Left cardiac atrium (tissue), 4 donors: ENCODE data around the gene NLRC5. TPM values are rescaled to one million over a fixed set of nuclear protein-coding genes. Genes with fewer than 3 reads are reported as not detected.

Experiments used
- ATAC-seq, 2 donors: fragments of 200-7000 bp; cut with Tn5 transposase; one replicate each; pipeline ENCODE4 v1.9.1; 2020; ENCODE audit warnings: mild to moderate bottlenecking in 2 of 2, moderate library complexity in 2 of 2
- DNase-seq: peaks from one replicate; pipeline ENCODE4 v3.0.0-alpha.2; 2020
- intact Hi-C, 2 donors: fragments of 100-400 bp; cut with DNase I; formaldehyde crosslinking; loops; one replicate each; pipeline versions ENCODE4 v1.14.1 to v1.15.1; 2022 to 2023
- total RNA-seq, 2 donors: library from RNA; stranded (reverse); fragmentation: NEBNext Ultra II Directional; extraction: Animal tissue kit (Norgen Biotek cat#: 25700); gene quantifications; one replicate each; pipeline ENCODE4 v1.2.1, GENCODE V29; 2021
- donor health status: DM: no; HTN: yes; CAD: no.
- donor health status: DM: no; HTN: yes; CAD: no; lungs with severe emphysema.
- donor health status: DM: yes; HTN: yes; CAD: no.
- donor health status: Dilated cardiomyopathy.

The NLRC5 gene
- total RNA-seq, 2 donors from 2014 or later: 14.2 to 31.5 TPM

DNA sequence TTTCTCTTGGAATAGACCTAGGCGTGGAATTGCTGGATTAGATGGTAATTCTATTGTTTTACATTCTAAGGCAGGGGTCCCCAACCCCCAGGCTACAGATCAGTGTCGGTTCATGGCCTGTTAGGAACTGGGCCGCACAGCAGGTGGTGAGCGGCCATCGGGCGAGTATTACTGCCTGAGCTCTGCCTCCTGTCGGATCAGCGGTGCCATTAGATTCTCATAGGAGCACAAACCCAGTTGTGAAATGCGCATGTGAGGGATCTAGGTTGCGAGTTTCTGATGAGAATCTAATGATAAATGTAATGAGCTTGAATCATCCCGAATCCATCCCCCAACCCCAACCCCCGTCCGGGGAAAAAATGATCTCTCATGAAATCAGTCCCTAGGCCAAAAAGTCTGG is 23.0 kb downstream of the NLRC5 start:
- intact Hi-C loops: no loop called here
- DNase-seq (no peak), ATAC-seq (no peak)

GRCh38 chr16:57013229-57013628 is 23.9 kb downstream of the NLRC5 start:
- intact Hi-C loops: no loop called here
- no peak for ATAC-seq
- no peak for DNase-seq

GRCh38 chr16:57013902-57014301 is 24.5 kb downstream of the NLRC5 start:
- intact Hi-C loops: no loop called here
- no peak for ATAC-seq
- DNase-seq: no peak

- DNase-seq (no peak), ATAC-seq (no peak)
- intact Hi-C loops: no loop called here
These were observed 26.9 kb downstream of the NLRC5 start for GRCh38 chr16:57016301-57016700.

DNA sequence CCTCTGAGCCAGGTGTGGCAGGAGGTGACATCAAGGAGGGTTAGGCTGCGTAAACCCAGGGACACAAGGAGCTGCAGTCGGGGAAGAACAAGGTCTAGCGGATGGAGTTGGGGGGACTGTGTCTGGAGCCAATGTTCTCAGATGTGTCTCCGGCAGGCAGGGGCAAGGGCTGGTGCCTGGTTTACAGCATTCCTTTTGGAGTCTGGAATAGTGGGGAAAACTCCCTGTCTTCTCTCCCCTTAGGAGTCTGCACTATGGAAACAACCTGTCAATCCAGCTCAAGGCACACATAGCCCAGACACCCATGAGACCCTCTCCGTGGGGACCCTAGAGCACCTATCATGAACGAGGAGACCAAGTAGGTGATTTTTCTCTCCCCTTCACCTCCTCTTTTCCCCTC is 27.5 kb downstream of the NLRC5 start:
- DNase-seq: no peak
- intact Hi-C loops: no loop called here
- no peak for ATAC-seq

DNA sequence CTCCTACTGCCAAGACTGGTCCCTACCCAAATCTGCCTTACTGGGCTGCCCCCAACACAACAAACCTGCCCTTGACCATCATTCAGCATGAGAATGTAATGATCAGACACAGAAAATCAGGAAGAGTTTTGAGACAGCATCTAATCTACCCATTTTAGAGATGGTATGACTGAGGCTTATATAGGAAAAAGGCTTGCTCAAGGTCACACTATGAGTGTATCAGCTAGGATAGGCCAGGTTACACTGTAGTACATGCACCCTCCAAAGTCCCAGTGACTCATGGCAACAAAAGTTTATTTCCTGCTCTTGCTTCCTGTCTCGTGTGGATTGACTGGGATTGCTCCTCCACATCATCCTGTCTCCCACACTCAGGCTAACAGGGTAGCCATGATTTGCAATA is 27.9 kb downstream of the NLRC5 start:
- ATAC-seq: no peak
- DNase-seq: no peak
- intact Hi-C loops: no loop called here

GRCh38 chr16:57019746-57020145 is 30.4 kb downstream of the NLRC5 start:
- intact Hi-C loops: no loop called here
- no peak for DNase-seq
- ATAC-seq: no peak

DNA sequence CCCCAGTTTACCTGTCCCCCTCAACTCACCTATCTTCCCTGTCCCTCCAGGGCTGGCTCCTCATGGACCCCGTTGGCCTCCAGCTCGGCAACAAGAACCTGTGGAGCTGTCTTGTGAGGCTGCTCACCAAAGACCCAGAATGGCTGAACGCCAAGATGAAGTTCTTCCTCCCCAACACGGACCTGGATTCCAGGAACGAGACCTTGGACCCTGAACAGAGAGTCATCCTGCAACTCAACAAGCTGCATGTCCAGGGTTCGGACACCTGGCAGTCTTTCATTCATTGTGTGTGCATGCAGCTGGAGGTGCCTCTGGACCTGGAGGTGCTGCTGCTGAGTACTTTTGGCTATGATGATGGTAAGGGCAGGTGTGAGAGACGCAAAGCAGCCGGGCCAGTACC is 31.3 kb downstream of the NLRC5 start:
- DNase-seq: no peak
- intact Hi-C loops: no loop called here
- ATAC-seq: no peak

- intact Hi-C loops: no loop called here
- ATAC-seq (no peak), DNase-seq (no peak)
These were observed 32.4 kb downstream of the NLRC5 start for GRCh38 chr16:57021757-57022156.

DNA sequence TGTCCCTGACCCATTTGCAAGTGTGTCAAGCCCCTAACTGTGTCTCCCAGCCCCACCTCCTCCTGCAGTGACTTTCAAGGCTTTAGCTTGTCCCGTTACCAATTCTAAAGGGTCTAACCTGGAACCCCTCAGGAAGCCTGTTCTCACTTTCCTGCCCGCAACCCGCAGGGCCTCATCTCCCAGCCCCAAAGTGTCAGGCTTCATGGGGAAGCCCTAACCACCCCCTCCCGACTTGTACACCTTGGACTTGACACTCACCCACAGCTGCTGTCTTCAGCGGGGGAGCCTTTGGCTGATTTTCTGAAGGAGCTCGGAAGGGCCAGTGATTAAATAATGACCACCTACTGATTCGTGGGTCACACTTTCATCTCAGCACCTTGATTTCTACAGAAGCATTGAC is 33.1 kb downstream of the NLRC5 start:
- no peak for ATAC-seq
- intact Hi-C loops: no loop called here
- no peak for DNase-seq

- no peak for DNase-seq
- ATAC-seq: no peak
- intact Hi-C loops: no loop called here
These were observed 34.3 kb downstream of the NLRC5 start for GRCh38 chr16:57023541-57024249.

DNA sequence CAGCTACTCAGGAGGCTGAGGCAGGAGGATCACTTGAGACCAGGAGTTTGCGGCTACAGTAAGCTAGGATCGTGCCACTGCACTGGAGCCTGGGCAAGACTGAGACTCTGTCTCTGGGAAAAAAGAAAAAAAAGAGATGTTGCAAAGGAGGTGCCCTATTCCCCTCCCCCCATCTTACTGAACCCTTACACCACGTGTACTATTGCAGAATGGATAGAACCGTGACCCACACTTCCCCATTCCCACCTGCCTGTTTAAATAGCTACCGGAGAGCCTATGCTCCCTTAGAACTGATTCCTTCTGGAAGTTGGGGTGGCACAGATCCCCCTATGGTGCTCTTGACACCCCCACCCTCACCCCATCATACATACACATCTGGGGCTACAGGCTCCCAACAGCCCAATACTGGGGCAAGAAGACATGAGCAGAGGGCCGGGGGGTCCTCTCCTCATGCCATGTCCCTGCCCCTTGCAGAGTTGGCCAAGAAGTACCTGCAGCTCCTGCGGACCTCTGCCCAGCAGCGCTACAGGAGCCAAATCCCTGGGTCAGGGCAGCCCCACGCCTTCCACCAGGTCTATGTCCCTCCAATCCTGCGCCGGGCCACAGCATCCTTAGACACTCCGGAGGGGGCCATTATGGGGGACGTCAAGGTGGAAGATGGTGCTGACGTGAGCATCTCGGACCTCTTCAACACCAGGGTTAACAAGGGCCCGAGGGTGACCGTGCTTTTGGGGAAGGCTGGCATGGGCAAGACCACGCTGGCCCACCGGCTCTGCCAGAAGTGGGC is 35.7 kb downstream of the NLRC5 start:
- no peak for ATAC-seq
- no peak for DNase-seq
- intact Hi-C loops: no loop called here

- intact Hi-C loops: no loop called here
- DNase-seq: no peak
- no peak for ATAC-seq
These were observed 36.8 kb downstream of the NLRC5 start for GRCh38 chr16:57025941-57026777.

DNA sequence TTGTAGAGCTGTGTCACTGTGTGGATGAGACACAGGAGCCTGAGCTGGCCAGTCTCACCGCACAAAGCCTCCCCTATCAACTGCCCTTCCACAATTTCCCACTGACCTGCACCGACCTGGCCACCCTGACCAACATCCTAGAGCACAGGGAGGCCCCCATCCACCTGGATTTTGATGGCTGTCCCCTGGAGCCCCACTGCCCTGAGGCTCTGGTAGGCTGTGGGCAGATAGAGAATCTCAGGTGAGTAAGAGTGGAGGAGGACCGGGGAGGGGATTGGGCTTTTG is 37.4 kb downstream of the NLRC5 start:
- ATAC-seq (no peak), DNase-seq (no peak)
- intact Hi-C loops: no loop called here

DNA sequence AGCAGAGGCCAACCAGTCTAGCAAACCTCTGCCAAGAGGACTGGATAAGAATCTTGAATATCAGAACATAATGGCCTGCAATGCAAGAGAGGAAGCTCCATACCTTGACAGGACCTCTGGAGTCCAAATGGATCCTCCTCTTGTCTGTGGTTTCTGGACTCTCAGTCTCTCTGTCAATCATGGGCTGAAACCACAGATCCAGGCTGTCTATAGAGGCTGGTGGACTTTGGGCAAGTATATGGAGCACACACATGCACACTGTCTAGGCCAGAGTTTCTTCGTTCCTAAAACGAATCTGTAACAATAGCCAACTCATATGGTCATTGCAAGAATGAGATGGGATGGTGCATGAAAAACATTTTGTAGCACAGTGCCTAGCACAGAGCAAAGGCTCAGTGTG is 37.7 kb downstream of the NLRC5 start:
- no peak for DNase-seq
- intact Hi-C loops: no loop called here
- no peak for ATAC-seq

DNA sequence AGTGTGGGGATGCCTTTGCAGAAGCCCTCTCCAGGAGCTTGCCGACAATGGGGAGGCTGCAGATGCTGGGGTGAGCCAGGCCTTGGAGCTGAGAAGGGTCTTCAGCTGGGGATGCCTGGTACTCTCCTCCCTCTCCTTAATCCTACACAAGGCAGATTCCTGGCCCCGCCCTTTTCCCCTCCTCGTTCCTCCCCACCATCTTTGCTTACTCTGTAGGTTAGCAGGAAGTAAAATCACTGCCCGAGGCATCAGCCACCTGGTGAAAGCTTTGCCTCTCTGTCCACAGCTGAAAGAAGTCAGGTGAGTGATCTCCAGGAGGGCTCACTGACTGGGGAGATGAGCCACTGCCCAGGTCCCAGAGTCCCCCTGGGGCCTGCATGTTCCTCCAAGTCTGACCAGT is 38.7 kb downstream of the NLRC5 start:
- ATAC-seq (no peak), DNase-seq (no peak)
- intact Hi-C loops: no loop called here

DNA sequence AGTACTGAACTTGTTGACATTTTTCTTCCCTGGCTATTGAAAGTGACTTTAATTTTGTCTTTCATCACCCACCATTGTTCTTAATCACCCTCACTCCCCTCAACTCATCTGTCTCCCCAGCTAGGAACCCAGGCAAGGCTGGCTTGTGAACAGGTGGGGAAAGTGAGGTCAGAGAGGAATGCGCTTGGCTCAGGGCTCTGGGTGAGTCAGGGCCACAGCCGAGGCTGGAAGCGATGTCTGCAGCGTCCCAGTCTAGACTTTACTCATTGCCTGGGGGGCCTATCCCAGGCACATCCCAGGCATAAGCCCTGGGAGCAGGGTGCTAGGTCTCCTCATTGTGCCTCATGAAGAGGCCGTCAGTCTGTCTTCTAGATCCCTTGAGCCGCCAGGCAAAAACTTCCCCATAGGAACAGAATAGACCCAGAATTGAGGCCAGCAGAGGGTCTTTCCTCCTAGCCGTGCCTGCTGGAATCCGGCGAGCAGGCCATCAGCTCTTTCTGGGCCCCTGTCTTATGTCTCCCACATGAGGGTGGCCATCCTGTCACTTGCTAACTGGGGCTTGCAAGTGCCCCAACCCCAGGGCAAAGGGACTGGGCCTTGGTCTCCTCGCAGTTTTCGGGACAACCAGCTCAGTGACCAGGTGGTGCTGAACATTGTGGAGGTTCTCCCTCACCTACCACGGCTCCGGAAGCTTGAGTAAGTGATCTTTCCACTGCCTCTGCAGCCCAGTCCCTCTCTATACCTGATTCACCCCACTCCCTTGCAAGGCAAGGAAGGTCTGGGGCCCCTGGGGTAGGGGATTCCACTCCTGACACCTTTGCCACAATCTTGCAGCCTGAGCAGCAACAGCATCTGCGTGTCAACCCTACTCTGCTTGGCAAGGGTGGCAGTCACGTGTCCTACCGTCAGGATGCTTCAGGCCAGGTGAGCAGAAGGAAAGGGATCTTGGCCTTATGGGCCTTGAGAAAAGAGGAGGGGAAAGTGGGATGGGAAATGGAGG is 40.1 kb downstream of the NLRC5 start:
- intact Hi-C loops: no loop called here
- no peak for DNase-seq
- peak in 1 of 2 donors; percentile 32 for ATAC-seq

GRCh38 chr16:57030346-57030902 is 41.1 kb downstream of the NLRC5 start:
- no peak for DNase-seq
- no peak for ATAC-seq
- intact Hi-C loops: no loop called here

DNA sequence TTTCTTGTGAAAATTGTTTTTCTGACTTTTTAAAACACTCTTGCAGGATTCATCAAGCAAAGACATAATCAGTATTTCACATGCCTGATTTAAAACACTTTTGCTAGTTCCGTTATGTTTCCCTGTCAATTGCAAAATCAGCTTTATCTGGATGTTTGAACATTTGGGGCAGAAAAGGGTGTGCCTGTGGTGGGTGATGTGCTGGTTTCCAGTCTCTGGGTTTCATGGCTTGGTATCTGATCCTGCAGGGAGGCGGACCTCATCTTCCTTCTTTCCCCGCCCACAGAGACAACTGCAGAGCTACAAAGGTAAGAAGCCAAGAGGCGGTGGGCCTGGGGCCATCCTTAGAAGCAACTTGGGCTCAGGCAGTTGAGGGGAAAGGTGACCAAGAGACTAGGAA is 41.8 kb downstream of the NLRC5 start:
- no peak for ATAC-seq
- intact Hi-C loops: no loop called here

More for the DNA sequence above, 41.8 kb downstream of the NLRC5 start:
- no peak for DNase-seq
